Urinary bladder (tissue), 4 donors: ENCODE measurements around the gene MOB3B. TPM values are rescaled to one million over a fixed set of nuclear protein-coding genes. Genes with fewer than 3 reads are reported as not detected.

Experiments
- DNase-seq: peaks from one replicate; pipeline ENCODE4 v3.0.0-alpha.2; 2015; ENCODE audit errors: extremely low spot score
- H3K27ac ChIP-seq: one replicate; pipeline ENCODE4 v1.5.1; 2013; ENCODE audit warnings: low read depth, mild to moderate bottlenecking, moderate library complexity
- H3K36me3 ChIP-seq: one replicate; pipeline ENCODE4 v1.6.1; 2013; ENCODE audit warnings: mild to moderate bottlenecking, moderate library complexity; ENCODE audit not compliant: insufficient read depth
- H3K4me1 ChIP-seq: one replicate; pipeline ENCODE4 v1.6.1; 2013; ENCODE audit warnings: mild to moderate bottlenecking, moderate library complexity; ENCODE audit not compliant: insufficient read depth
- H3K4me3 ChIP-seq: one replicate; pipeline ENCODE4 v1.5.1; 2013; ENCODE audit warnings: low read depth, low read length
- WGBS: extraction: QIAGEN DNeasy Blood & Tissue Kit; methylation state at CpG from one replicate; pipeline ENCODE4 v1.1.7; 2013; 5-methylcytosine and 5-hydroxymethylcytosine counted together
- polyA plus RNA-seq: library from polyadenylated mRNA; stranded (reverse); fragments of 200-250 nt; gene quantifications from one replicate; pipeline ENCODE4 v1.2.3, GENCODE V29; 2013
- total RNA-seq: library from RNA; depleted of rRNA; stranded (reverse); fragments of >200 nt; gene quantifications from one replicate; pipeline ENCODE4 v1.2.3, GENCODE V29; 2014
- donor health status: healthy with polysubstance abuse.
- donor health status: healthy.

MOB3B gene
- total and polyA plus RNA-seq, 2 donors: 3.8 to 8.0 TPM

DNA sequence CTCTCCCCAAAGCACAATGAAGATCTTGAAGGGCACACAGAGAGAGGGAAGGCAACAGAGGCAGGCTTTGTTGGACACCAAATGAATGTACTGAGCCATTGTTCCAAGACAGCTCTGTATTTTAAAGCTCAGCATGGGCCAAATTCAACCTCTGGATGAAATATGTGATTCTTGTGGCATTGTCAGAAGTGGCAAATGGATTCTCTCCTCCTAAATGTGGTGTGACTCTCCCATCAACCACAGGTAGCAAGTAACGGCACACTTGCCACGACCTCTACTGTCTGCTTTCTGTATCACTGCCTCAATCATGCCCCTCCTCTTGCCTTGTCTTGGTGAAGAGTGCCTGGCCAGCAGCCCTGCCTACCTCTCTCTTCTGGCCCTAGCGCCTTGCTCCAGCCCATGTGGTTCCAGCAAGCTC is 6.1 kb upstream of the MOB3B start:
- Histone ChIP-seq H3K36me3 (no peaks in the 10 kb centered on the region), H3K4me1 (peaks cover 3% of the 10 kb centered on the region), H3K4me3 (no peak overlapping the region), H3K27ac (no peak overlapping the region)
- DNase-seq: no peak
- 82% methylated on average over 3 of the region's 3 CpGs for WGBS

DNA sequence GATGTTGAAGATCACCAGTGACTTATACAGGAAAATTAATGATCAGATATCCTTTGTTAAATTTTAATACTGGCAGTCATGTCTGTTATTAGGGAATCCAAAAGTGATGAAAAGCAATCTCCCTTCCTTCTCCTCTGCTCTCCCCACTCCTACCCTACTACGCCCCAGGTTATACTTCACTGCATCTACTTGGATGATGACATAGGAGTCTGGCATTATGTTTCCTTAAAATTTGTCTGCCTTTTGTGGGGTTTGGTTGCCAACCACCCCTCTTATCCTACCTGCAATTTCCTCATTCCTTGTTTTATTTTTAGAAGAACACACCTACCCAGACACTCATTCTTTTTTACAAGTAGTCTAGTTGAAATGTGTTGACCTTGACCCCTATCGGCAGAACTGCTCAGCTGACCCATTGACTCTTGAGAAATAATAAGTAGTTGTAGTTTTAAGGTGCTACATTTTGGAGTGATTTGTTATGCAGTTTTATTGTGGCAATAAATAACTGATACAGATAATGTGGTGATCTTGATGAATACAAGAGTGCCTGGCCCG is 5.1 kb upstream of the MOB3B start:
- no peak for DNase-seq
- peaks cover 3% of the 10 kb centered on the region for H3K4me1 ChIP-seq
- H3K27ac ChIP-seq: peak overlapping the region; percentile 41
- H3K4me3 ChIP-seq: no peak overlapping the region
- WGBS: 88% methylated on average over 3 of the region's 3 CpGs
- no peaks in the 10 kb centered on the region for H3K36me3 ChIP-seq

DNA sequence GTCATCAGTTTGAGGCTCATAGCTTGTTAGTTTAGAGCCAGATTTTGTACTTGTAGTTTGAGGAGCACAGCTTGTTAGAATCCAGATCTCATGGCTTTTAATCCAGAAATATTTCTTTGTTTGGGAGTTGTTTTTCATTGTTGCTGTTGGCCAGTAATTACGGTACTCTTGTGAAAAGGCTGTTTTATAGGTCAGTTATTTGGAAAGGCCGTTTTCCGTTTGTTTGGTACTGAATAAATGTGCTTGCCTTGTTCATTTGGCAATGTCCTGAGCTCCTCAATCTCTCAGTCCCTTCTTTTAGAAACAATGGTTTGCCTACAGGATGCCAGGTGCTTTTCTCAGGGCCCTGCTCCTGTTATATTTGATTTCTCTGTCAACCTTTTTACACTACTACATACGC is 4.5 kb upstream of the MOB3B start:
- Histone ChIP-seq H3K4me3 (no peak overlapping the region), H3K27ac (peak overlapping the region; percentile 41), H3K4me1 (peaks cover 3% of the 10 kb centered on the region), H3K36me3 (no peaks in the 10 kb centered on the region)
- DNase-seq: no peak
- WGBS: 57% methylated on average over 4 of the region's 4 CpGs

DNA sequence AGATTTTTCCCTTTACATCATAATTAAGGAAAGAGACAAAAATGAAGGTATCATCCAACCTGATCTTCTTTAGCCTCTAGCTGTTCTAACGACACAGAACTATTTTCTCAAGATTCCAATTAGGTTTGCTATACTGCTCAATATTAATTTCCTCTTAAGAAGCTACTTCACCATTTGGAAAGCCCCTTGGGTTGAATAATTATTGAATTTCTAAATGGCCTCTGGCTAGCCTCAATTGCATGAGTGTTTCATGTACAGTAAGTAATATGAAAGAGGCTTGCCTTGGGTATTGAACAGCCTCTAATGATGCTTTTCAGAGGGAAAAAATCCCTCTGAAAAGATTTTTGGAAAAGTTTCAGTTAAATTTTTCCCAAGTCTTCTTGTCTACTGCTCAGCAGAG is 3.7 kb upstream of the MOB3B start:
- 94% methylated on average over 1 of the region's 1 CpG for WGBS
- H3K4me3 ChIP-seq: no peak overlapping the region
- H3K36me3 ChIP-seq: no peaks in the 10 kb centered on the region
- no peak overlapping the region for H3K27ac ChIP-seq
- peaks cover 3% of the 10 kb centered on the region for H3K4me1 ChIP-seq
- DNase-seq: no peak

DNA sequence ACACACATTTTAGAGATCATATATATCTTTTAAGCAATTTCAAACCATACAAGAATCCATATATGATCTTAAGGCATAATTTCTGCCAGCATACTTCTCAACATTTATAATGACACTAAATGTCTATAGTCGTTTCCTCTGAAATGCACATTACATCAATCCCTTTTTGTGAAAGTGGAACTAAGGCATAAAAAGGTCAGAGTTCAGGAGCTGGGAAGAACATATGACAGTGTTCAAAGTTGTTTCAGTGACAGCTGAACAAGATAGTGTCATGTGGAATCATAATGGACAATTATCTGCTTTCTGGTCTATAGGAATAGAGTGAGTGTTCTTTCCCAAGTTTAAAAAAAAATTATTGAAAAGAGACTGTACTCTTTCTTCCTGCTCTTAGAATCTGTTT is 2.4 kb upstream of the MOB3B start:
- peaks cover 2% of the 10 kb centered on the region for H3K4me1 ChIP-seq
- 80% methylated on average over 1 of the region's 1 CpG for WGBS
- no peaks in the 10 kb centered on the region for H3K36me3 ChIP-seq
- DNase-seq: no peak
- H3K27ac ChIP-seq: no peak overlapping the region
- H3K4me3 ChIP-seq: no peak overlapping the region

DNA sequence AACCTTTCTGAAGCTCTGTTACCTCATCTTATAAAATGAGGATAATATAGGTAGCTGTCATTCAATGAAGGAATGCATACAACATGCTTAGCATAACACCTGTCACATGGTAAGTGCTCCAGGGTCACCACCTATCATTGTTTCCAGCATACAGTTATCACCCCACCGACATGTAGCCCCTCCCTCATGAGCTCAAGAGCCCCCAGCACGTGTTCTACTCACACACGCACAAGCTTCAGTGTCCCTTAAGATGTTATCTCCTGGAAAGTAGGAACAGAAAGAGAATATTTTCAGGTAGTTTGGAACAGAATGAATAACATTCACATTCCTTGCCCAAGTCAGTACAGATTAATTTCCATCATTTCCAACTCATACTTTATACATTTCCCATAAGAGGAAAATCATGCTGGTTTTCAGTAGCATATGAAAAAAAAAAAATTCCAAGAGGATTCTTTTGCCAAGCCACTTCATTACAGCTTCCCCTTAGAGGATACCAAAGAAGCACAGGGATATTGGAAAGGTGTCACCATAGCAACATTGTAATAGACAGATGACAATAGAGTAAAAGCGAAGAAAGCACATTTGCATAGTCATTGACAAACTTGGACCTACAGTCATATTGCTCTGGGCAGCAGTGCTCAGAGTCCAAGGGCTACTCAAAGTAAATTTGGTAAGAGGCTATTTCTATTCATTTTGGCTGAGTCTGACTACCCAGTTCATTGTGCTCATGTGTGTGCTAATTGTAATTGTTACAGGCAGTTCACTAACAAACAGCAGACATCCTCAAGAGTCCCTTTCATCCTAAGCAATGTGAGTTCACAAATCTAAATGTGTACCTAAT is 1.5 kb upstream of the MOB3B start:
- DNase-seq: no peak
- Histone ChIP-seq H3K27ac (no peak overlapping the region), H3K4me1 (peaks cover 2% of the 10 kb centered on the region), H3K4me3 (no peak overlapping the region), H3K36me3 (no peaks in the 10 kb centered on the region)
- WGBS: 64% methylated on average over 4 of the region's 4 CpGs

DNA sequence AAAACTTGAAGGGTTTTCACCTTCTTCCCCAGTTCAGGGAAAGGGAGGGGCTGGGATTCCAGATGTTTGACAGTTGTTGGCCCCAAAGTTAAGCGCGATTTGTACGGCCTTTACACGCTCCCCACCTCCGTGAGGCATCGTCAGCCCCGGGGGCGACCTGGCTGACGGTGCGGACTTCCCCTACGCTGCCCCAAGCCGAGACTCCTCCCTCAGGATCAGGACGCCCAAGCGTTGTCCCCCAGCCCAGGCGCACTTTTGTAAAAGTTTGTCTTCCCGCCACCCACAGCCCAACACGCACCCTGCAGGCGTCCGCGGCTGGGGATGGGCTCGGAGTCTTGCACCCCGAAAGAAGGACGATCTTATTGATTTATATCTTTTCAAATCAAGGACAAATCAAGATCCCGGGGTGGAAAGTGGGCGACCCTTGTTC is 713 bp downstream of the MOB3B start:
- H3K4me1 ChIP-seq: no peaks in the 10 kb centered on the region
- under 1% methylated on average over 25 of the region's 25 CpGs for WGBS

DNA sequence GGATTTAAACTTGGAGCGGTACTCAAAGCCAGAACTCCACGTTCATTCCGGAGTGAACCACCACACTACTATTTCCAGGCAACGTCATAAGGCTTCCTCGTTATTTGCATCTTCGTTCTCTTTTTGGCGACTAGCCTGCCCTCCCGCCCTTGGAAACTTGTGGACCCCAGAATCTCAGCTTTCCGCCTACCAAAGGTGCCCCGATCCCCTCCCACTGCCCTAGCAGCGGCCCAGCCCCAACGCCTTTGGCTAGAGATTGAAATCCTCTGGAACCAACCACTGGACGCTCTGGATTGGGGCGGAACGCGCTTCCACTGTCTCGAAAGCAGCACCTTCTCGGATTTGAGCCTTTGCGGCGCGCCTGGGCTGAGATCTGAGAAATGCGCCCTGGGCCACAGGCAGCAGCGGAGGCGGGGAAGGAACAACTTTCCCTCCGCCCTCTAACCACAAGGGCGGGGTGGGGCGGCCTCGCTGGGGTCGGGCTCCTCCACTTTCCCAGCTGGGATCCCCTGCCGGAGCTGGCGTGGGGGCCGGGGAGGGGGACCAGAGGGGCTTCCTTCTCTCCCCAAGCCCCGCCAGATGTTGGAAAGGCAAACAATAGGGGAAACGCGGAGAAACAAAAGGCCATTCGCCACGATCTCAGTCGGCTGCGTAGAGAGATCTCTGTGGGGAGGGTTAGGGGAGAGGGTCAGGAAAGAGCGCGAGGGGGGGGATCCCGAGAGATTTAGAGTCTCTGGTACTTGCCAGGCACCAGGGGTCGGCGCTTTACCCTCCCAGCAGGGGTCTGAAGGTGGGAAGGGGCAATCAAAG is 1.3 kb downstream of the MOB3B start:
- Histone ChIP-seq H3K36me3 (no peaks in the 10 kb centered on the region), H3K4me1 (no peaks in the 10 kb centered on the region), H3K27ac (peak overlapping the region; percentile 69), H3K4me3 (peak overlapping the region; percentile 86)
- DNase-seq: peak; percentile 45
- 2% methylated on average over 44 of the region's 44 CpGs for WGBS

More for the DNA sequence above, 713 bp downstream of the MOB3B start:
- DNase-seq: peak; percentile 36
- Histone ChIP-seq H3K27ac (peak overlapping the region; percentile 53), H3K36me3 (no peaks in the 10 kb centered on the region), H3K4me3 (peak overlapping the region; percentile 86)

DNA sequence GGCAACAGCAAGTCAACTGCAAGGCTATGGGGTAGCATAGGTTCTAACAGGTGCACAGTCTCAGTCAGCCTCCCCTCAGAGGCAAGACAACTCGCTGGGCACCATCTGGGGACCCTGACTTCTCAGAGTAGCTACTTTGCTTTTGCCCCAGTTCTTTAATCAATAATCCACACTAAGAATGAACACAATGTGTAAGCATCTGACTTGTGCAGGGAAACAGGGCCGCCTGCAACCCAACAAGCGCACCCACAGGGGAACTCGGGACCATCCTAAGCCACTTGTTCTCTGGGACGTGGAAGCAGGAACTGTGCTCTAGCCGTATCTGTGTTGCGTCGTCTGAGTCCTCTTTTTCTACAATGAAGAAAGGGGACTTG is 1.9 kb downstream of the MOB3B start:
- H3K27ac ChIP-seq: peak overlapping the region; percentile 69
- 55% methylated on average over 8 of the region's 8 CpGs for WGBS

DNA sequence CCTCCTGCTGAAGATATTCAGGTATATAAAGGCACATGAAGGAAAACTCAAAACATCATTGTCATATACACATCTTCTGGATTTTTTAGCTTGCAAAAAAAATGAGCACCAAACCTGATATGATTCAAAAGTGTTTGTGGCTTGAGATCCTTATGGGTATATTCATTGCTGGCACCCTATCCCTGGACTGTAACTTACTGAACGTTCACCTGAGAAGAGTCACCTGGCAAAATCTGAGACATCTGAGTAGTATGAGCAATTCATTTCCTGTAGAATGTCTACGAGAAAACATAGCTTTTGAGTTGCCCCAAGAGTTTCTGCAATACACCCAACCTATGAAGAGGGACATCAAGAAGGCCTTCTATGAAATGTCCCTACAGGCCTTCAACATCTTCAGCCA is 5.4 kb downstream of the MOB3B start, which contains the start of gene IFNK:
IFNK (plus strand) TSS at position 55 of the 400 bp plus-strand sequence; CDS start at position 102, 47 bp downstream.
- H3K36me3 ChIP-seq: no peaks in the 10 kb centered on the region
- no peaks in the 10 kb centered on the region for H3K4me1 ChIP-seq
- no peak for DNase-seq
- H3K4me3 ChIP-seq: no peak within 1 kb of the TSS
- no peak within 1 kb of the TSS for H3K27ac ChIP-seq
- WGBS: 89% methylated on average over 2 of the region's 2 CpGs

More for the DNA sequence above, 1.9 kb downstream of the MOB3B start:
- no peaks in the 10 kb centered on the region for H3K4me1 ChIP-seq
- H3K36me3 ChIP-seq: no peaks in the 10 kb centered on the region
- no peak for DNase-seq
- H3K4me3 ChIP-seq: peak overlapping the region; percentile 86

DNA sequence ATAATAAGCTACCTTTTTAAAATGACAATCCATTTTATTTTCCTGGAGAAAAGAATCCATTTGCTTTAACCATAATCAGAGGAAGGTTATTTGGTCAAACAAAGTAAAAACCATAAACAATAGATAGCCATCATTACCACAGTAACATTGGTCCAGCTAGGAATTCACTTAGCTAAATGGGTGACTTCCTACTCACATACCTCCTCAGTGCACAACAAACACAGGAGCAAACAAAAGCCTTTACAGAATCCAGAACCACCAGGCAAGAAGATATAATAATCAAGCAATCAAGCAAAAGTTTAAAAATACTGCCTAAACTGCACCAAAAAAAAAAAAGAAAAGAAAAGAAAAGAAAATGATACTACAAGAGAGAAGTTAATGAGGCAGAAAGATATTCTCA is 6.5 kb downstream of the MOB3B start:
- Histone ChIP-seq H3K27ac (no peak overlapping the region), H3K4me1 (no peaks in the 10 kb centered on the region), H3K36me3 (no peaks in the 10 kb centered on the region), H3K4me3 (no peak overlapping the region)
- DNase-seq: no peak

DNA sequence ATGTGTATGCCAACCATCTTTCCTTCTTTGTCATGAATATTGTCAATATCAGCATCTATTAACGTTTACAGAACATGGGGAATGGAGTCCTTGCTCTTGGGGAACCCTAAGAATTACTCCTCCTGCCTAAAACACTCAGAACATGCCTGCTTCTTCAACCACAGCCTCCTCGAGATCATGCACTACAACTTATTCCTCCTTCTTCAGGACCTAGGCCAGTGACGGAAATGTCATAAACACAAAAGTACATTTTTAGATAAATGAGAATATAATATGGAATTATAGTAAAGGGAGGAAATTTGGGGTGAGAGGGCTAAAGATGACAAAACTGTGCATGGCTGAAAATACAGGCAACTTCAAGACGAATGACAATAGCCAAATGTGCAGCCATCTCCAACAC is 8.6 kb downstream of the MOB3B start:
- DNase-seq: no peak
- no peaks in the 10 kb centered on the region for H3K36me3 ChIP-seq
- 93% methylated on average over 4 of the region's 4 CpGs for WGBS

DNA sequence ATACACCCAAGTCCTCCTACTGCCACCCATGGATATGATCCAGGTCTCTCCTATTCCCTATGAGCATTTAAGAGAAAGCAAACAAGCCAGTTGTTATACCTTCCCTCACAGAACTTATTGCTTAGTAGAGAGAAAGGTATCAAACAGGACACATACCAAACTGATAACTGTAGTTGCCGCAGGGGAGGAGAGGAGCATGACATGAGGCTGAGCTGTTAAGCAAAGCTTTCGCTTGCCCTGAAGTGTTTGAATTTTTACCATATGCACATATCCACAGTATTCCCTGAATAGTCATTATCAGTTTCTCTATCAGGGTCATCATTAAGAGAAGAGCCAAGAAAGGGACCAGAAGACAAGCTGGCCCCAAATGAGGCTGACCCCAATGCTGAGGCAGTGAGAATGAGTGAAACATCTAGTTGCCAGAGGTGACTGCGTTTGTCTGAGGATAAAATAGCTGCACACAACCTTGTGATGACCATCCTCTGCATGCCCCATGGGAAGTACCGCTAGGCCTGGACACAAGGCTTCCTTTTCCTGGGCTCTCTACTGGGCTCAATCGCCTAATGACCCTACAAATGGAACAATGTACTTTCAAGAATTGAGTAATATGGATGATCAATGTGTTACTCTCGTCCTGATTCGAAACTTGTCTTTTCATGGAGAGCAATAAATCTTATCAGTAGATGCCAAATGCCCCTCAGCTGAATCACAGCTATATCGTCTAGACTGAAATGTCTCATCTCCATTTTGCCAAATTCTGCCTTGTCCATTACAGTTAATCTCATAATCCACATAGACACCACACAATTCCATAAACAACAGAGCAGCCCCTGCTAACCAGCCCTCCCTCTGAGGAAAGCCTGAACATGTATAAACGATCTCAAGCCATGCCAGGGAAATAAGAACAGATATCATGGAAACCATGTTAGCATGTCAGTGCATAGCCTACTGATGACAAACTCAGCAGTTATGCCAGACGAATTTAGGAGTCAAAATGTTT is 9.8 kb downstream of the MOB3B start:
- Histone ChIP-seq H3K4me1 (no peaks in the 10 kb centered on the region), H3K4me3 (no peak overlapping the region), H3K36me3 (no peaks in the 10 kb centered on the region), H3K27ac (no peak overlapping the region)
- WGBS: 87% methylated on average over 10 of the region's 10 CpGs
- no peak for DNase-seq

More for the DNA sequence above, 8.6 kb downstream of the MOB3B start:
- H3K27ac ChIP-seq: no peak overlapping the region
- H3K4me1 ChIP-seq: no peaks in the 10 kb centered on the region
- no peak overlapping the region for H3K4me3 ChIP-seq
